HG03108 (cell line): Measurements from ENCODE around the gene EHMT1.

ENCODE experiments used
- ATAC-seq: cut with Tn5 transposase; IDR thresholded peaks from one replicate; pipeline ENCODE4 v1.9.1; 2021; ENCODE audit warnings: moderate library complexity; ENCODE audit not compliant: unreplicated experiment

Gene EHMT1

DNA sequence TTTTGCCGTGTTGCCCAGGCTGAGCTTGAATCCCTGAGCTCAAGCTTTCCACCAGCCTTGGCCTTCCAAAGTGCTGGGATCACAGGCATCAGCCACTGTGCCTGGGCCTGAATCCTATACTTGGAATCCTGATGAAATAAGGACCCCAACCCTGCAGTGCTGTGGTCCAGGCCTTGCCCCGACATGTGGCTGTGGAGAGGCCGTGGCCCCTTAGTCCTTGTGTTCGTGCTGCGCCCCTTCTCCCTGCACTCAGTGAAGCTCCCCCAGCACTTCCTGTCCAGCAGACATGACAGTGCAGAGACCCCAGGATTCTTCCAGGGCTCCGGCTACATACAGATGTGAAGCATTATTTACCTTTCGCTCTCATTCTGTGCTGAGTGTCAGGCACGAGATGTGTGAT, 52.9 kb downstream of the EHMT1 start:
- no peak for ATAC-seq

DNA sequence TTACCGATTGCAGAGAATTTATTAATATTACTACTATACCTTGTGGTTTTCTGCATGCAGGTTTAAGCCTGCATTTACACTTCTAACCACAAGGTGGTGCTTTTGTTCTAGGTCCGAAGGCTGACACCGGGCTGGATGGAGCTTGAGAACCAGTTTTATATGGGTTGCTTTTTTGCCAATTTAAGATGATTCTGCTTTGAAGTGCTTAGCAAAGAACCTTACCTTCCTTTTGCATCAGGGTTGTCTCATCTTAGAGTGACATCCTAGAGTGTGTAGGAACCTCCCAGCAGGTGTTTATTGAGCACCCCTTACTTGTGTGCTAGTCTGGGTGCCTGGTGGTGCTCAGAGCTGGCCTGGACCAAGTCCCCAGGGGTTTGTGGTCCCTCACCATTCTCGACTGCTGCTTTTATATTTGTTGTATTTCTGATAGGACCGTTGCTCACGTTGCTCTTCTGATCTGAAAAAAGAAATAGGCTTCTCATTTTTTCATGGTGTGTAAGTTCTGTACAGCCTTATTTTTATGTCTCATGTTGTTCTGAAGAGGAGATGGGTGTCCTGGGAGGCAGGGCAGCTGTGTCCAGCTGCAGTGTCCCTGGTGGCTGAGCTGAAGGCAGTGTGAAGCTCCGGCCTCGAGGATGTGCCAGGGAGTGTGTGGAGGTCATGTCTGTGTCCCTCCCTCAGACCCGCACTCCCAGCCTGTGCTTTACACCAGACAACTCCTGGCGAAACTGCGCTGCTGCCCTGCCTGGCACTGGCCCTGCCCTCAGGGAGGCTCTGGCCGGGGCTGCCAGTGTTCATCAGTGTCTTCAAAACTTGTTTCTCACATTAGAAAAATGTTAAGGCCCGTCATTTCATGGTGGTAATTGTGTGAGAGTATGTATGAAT, 54.3 kb downstream of the EHMT1 start:
- peak; percentile 80 for ATAC-seq

DNA sequence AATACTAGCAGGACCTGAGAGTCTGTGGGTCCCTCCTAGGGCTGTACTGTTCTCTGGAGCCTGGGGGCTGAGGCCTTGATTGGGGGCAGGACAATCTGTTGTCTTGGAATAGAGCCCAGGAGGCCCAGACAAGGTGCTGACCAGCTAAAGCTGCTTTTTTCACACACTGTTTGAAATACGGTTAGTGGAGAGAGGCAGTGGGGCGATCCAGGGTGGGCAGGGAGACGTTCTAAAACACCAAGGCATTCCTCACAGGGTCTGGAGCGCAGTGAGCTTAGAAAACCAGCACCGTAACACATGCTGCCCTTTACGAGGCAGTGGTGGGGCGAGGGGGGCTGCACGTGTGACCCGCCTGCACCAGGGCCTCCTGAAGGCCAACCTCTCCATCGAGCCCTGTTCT, 55.1 kb downstream of the EHMT1 start:
- no peak for ATAC-seq

DNA sequence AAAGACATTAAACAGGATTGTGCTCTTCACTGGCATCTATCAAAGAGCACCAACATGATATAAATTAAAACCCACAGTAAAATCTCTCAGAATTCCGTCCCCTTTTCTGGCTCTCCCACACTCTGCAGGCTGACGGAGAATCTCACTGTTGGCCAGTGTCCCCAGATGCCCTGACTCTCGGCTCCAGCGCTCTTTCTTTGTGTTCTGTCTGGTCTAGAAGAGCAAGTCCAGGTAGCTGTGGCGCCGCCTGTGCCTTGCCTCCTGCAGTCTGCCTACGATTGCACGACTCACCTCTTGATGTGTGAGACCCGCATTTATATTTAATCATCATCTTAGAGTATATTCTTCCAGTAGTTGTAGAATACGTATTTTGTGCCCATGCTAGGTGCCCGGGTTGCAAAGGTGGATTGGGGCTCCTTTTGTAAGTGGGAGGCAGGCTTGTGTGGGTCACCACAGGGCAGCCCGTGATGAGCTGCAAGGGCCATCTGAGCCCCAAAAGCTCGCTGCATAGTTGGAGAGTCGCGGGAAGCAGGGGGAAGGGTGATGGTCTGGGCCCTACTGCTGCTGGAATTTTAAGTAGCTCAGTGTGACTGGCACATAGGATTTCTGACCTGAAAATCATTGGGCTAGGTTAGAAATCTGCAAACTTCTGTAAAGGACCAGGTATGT, 55.6 kb downstream of the EHMT1 start:
- ATAC-seq, result no peak

DNA sequence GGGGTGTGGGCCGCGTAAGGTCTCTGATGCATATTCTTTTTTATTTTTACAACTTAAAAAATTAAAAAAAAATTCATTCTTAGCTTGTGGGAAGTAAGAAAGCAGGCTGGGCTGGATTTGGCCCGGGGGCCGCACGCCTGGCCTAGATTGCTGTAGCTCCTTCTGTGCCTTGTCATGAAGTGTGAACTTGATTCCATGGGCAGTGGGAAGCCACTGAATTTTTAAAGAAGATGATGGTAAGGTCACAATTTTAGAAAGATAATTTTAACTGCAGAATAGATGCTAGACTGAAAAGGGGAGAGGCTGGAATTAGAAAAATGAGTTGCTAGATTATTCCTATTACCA, 56.1 kb downstream of the EHMT1 start:
- no peak for ATAC-seq

DNA sequence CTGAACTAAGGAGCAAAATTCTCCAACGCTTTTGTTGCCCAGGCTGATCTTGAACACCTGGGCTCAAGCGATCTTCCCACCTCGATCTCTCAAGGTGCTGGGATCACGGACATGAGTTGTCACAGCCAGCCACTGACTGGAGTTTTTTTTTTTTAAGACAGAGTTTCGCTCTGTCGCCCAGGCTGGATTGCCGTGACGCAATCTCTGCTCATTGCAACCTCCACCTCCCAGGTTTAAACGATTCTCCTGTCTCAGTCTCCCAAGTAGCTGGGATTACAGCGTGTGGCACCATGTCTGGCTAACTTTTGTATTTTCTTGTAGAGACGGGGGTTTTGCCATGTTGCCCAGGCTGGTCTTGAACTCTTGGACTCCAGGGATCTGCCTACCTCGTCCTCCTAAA, 58.2 kb downstream of the EHMT1 start:
- ATAC-seq, result no peak

DNA sequence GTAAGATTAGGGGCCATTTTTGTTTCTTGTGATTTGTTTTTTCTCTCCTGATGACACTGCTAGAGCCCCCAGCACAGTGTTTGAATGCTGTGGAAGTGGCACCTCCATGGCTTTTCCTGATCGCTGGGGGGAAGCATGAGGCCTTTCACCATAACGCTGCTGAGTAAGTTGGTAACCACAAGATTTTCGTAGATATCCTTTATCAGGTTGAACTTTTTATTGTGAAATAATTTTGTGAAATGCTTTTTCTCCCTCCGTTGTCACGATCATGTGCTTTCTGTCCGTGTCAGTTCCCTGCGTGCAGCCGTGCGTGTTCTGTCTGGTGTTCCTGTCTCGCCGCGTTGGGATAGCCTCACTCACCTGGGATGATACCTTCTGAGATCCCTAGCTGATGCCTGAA, 59.4 kb downstream of the EHMT1 start:
- ATAC-seq, result no peak

DNA sequence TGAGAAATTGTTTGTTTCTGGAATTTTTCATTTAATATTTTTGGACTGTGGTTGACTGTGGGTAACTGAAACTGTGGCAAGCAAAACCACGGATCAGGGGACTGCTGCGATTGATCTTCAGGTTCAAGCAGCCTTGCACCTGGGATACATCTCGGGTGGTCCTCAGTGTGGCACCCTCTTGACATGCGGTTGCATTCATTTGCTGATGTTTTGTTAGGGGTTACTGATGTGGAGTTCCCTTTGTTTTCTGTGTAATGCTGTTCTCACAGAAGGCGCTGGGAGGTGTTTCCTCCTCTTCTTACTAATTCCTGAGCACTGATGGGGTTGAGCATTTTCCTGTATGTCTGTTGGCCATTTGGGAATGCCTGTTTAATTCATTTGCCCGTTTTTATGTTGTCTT, 60.4 kb downstream of the EHMT1 start:
- no peak for ATAC-seq

DNA sequence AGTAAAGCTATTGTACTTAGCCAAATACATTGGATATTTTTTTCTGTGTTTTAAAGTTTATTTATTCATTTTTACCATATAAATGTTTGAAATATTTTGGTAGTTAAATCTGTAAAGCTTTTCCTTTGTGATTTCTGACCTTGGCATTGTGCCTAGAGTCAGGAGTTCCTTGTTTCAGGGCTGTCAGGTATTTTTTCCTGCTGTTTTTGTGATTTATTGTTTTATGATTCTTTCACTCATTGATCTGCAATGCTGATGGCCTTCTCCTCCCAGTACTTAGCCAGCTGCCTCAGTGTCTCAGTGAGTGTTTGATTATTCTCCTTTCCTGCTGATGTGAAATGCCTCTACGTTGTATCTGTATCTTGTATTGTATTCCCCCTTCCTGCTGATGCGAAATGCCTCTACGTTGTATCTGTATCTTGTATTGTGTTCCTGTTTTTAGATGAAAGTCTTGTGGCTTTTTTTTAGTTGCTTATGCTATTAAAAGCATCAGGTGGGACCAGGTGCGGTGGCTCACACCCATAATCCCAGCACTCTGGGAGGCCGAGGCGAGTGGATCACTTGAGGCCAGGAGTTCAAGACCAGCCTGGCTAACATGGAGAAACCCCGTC, 61.0 kb downstream of the EHMT1 start:
- no peak for ATAC-seq

DNA sequence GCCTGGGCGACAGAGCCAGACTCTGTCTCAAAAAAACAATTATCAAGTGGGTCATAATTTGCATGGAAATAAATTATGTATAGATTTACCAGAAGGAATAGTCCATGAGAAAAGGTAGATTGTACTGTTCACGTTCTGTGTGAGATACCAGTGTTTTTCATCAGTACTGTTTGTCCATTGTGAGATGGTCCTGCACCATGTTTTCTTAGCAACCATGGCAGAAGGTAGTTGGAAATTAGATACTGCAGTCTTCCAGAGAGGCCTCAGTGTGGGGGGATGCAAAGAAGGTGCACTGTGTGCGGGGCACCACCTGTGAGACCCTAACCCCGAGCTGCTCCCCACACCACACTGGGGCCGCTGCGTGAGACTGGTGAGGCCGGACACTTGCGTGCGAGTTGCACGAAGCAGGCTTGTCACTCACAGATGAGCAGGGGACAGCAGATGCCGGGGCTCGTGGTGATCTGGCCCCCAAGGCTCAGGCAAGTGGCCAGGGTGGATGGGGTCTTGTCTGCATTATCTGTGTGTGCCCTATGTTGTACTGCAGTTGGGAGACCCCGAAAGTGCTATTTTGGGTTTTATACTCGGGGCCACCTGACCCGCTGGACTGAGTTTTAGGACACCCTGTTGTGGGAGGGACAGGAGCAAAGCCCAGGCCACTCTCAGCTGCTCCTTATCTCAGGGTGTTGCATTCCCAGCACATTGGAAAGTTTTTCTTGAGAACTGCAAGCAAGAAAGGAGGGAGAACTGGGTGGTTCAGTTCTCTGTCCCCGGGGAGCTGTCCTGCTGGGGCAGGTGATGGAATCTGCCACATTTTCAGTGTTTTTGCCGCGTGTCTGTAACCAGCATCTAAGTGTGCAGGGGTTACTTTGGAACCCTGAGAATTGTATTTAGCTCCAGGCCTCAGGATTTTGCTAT, 61.9 kb downstream of the EHMT1 start:
- no peak for ATAC-seq

DNA sequence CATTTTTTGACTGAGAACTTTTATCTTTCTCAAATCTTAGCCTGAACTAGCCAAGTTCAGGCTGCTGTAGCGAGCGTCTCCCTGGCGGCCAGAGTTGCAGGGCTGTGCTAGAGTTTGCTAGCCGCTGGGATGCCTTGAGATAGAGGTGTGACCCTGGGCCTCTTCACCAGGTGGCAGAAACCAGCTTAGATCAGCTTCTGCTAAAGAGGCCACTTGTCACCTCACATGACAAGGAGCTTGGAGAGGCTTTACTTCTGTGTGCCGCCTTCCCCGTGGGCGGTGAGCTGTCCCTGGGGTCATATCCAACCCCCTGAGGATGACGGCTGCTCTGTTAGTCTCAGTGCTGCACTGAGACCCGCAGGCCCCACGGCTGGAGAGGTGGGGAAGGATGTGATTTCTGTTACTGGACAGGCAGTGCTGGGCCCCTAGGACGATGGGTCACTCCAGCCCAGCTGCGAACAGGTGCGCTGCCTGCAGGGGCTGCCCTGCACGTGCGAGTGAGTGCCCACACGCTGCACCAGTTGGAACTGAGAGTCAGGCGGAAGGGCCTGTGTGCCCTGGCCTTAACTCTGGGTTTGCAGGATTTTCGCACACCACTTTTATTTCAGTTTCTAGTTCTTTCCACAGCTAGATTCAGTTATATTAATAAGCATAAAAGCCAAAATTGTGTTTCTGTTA, 63.8 kb downstream of the EHMT1 start:
- ATAC-seq, result no peak

DNA sequence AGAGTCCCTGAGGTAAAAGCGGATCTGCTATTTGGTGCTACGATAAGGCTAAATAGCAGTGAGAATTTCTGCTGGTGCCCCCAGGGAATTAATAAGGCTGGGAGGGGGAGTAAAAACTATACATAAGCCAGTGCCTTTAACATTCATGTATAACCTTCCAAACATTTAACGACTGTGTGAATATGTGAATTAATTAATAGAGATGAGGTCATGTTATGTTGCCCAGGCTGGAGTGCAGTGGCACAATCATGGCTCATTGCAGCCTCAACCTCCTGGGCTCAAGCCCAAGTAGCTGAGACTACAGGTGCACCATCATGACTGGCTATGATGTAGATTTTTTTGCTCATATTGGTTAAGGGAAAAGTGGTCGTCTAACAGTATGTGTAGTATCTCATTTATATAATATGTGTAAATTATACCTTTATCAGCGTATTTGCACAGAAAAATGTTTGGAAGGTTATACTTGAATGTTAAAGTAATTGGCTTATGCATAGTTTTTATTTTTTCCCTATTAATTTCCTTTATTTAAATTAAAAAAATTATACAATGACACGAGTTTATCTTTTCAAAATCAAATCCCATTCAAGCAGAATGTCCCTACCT, 64.6 kb downstream of the EHMT1 start:
- ATAC-seq, result no peak

DNA sequence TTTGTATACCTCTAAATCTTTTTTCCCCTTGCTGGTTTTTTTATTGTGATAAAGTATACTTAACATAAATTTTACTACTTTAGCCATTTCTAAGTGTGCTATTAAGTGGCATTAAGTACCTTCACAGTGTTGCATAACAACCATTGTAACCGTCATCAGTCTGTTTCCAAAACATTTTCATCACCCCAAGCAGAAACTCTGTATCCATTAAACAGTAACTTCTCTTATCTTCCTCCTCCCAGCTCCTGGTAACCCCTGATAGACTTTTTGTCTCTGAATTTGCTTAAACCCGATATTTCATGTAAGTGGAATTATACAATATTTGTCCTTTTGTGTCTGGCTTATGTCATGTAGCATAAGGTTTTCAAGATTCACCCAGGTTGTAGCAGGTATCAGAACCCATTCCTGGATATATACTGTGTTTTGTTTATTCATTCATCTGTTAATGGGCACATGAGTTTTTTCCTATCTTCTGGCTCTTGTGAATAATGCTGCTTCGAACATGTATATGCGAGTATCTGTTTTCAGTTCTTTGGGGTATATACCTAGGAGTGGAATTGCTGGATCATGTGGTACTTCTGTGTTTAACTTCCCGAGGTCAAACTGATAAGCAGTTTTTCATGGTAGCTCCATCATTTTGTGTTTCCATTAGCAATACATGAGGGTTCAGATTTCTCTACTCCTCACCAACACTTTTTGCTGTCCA, 66.4 kb downstream of the EHMT1 start:
- no peak for ATAC-seq

DNA sequence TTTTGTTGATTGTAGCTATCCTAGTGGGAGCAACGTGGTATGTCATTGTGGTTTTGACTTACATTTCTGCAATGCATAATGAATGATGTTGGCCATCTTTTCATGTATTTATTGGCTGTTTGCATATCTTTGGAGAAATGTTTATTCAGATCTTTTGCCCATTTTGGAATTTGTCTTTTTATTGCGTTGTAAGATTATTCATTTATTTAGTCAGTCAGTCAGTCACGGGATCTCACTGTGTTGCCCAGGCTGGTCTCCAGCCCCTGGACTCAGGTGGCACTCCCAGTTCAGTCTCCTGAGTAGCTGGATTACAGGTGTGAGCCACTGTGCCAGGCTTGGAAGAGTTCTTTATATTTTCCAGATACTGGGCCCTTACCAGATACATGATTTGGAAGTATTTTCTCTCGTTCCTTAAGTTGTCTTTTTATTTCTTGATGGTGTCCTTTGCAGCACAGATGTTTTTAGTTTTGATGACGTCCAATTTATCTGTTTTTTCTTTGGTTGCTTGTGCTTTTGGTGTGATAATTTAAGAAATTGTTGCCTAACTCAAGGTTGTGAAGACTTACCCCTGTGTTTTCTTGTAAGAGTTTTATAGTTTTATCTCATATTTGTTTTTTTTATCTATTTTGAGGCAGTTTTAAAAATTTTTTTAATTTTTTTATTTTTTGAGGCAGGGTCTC, 67.1 kb downstream of the EHMT1 start:
- no peak for ATAC-seq

DNA sequence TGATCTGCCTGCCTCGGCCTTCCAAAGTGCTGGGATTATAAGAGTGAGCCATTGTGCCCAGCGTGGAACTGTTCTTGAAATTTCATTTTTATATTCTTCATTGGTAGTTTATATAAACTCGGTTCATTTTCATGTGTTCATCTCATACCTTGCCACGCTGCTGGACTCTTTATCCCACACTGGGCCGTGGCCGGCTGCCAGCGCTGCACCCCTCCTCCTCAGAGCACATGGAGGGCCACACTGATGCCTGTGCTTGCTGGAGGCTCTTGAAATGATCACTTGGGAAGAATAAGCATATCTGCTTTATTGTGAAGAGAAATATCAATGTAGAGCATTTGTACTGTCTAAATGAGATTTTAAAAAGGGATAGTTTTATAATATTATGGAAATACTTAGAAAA, 69.5 kb downstream of the EHMT1 start:
- no peak for ATAC-seq

DNA sequence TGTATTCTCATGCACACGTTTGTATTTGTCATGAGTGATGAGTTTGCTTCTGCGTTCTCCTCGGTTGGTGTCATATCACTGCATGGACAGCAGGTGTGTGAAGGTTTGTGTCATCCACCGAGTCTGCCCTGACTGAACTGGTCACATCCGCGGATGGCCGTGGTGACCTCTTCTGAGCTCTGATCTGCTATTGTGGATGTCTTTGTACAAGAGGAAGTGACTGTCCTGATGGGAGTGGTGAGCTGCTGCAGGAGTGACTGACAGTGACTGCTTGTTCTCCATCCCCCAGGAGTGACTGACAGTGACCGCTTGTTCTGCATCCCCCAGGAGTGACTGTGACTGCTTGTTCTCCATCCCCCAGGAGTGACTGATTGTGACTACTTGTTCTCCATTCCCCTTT, 69.9 kb downstream of the EHMT1 start:
- ATAC-seq, result no peak

DNA sequence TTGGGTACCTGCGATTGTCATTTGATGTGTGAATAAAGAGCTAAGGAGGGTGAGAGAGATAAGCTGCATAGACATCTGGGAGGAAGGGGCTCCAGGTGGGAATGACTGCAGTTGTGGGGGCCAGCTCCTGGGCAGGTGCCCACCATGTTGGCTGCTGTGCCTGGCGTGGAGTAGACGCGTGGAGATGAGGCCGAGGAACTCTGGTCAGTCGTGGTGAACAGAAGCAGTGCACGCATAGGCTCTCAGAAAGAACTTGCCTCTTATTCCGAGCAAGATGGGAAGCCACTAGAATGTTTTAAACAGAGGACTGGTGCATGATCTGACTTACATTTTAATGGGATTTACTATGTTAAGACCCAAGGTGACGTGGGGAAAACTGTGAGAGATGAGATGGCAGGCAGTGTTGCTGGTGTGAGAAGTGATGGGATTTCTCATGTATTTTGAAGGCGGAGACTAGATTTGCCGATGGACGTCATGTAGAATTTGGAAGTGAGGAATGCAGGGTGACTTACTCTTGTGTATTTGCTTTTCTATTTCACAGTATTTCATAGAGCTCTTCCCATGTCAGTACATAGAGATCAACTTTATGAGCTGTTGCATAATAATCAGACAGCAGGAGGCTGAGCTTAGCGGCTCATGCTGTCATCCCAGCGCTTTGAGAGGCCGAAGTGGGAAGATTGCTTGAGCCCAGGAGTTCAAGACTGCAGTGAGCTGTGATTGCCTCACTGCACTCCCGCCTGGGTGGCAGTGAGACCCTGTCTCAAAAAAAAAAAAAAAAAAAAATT, 71.1 kb downstream of the EHMT1 start:
- no peak for ATAC-seq

DNA sequence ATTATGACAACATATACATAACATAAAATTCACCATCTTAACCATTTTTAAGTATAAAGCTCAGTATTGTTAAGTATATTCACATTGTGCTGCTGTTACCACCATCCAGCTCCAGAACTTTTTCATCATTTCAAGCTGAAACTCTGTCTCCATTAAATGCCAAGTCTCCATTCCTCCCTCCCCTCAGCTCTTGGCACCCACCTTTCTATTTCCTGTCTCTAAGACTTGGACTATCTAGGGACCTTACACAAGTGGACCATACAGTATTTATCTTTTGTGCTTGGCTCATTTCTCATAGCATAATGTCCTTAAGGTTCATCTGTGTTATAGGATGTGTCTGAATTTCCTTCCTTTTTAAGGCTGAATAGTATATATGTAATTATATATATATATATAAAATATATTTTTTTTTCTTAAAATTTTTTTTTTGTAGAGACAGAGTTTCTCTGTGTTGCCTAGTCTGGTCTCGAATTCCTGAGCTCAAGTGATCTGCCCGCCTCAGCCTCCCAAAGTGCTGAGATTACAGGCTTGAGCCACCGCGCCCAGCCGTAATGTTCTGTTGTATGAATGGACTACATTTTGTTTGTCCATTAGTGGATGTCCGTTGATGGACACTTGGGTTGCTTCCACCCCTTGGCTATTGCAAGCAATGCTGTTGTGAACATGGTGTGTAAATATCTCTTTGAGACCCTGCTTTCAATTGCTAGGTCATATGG, 72.3 kb downstream of the EHMT1 start:
- no peak for ATAC-seq
